ENCODE measurements around the gene FKBP10.

Gene FKBP10

DNA sequence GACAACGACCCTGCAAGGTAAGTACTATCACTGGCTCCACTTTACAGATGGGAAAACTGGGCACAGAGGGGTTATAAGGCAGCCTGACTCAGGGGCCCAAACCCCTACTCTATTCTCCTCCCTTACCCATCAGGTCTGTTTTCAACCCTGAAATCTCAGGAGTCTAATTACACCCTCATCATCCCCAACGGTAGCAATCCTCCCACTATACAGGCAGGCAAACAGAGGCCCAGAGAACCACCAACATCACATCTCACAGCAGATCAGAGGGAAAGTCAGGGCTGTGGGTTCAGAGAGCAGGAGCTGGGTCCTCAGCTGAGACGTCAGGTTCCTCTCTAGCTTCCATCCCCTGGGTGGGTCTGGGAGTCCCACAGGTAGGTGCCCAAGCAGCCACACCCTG is 42.8 kb upstream of the FKBP10 start:
- DNase-seq (ENCODE audit: extremely low read depth, low read depth), result no peak
- TF ChIP-seq, protein P1, sequence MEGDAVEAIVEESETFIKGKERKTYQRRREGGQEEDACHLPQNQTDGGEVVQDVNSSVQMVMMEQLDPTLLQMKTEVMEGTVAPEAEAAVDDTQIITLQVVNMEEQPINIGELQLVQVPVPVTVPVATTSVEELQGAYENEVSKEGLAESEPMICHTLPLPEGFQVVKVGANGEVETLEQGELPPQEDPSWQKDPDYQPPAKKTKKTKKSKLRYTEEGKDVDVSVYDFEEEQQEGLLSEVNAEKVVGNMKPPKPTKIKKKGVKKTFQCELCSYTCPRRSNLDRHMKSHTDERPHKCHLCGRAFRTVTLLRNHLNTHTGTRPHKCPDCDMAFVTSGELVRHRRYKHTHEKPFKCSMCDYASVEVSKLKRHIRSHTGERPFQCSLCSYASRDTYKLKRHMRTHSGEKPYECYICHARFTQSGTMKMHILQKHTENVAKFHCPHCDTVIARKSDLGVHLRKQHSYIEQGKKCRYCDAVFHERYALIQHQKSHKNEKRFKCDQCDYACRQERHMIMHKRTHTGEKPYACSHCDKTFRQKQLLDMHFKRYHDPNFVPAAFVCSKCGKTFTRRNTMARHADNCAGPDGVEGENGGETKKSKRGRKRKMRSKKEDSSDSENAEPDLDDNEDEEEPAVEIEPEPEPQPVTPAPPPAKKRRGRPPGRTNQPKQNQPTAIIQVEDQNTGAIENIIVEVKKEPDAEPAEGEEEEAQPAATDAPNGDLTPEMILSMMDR (IDR thresholded peaks at IDR 0.05; ENCODE audit: low read depth, low read length), result no peak

DNA sequence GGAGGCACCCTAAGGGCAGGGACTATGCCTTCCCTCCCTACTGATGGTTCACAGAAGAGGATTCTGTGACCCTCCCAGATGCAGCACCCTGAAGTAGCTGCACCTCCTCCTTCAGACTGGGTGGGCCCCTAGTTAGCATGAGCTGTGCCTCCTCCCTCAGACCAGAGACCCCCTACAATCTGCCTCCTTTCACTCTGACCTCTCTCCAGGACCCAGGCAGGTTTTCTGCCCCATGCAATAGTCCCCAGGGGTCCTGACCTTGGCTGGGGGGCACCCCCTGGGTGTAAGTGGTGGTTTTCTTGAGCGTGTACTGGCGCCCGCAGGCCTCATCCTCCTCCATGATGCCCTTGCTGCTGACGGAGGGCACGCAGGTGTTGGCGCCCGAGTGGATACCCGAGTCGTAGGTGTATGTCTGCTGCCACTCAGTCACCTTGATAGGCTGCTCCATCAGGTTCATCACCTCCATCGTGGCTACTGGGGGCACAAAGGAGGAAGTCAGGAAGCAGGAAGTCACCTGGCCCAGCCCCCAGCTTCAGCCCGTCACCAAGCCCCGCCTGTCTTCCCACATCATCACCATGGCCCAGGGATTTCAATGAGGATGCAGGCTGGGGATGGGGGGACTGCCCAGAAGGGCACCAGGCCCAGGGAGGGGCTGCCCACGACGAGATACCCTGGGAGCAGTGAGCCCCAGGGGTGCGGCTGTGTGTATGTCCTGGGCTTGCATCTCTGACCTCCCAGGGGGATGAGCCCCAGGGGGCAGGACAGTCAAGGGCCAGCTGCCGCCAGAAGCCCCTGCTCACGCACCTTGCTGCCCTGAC is 41.2 kb upstream of the FKBP10 start:
- no peak for DNase-seq (ENCODE audit: extremely low read depth, low read depth)

DNA sequence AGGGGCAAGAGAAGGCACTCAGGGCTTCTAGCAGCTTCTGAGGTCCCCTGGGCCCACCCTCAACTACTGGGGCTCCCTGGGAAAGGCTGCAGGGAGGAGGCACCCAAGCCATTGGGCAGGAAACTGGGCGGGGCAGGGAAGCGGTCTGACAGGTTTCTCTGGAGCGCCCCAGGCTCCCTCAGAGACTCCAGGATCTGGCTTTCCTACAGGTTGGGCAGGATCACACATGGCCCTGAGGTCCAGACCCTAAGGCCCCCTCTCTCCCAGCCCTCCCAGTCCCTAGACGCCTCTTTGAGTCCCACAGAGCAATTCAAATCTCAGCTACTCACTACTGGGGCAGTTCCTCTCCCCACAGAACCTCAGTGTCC is 40.6 kb upstream of the FKBP10 start:
- TF ChIP-seq, protein P1 (IDR thresholded peaks at IDR 0.05; ENCODE audit: low read depth, low read length), result no peak
- DNase-seq (ENCODE audit: extremely low read depth, low read depth), result no peak

More for the DNA sequence above, 41.2 kb upstream of the FKBP10 start:
- TF ChIP-seq, protein P1 (IDR thresholded peaks at IDR 0.05; ENCODE audit: low read depth, low read length), result no peak

DNA sequence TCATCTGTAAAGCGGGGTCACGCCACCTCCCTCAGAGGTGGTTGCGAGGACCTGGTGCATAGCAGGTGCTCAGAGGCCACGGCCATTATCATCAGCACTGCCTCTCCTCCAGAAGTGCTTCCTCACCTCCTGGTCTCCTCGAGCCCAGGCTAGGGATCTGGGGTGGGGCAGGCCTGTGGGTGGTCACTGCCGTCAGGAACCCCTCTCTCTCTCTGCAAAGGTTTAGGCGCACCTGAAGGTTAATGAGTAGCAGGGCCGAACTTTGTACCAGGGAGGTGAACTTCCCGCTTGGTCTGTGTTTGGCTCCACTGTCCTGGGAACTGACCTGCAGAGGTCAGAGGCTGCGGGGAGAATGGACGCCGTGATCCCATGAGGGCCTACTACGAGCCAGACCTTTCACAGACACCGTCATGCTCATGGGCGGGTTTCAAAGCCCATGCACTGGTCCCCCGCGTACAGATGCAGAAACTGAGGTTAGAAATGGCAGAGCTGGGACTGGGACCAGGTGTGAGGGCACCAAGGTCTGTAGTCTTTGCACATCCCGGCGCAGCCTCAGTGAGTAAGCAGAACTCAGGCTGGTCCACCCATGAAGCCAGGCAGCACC is 40.1 kb upstream of the FKBP10 start:
- no peak for DNase-seq (ENCODE audit: extremely low read depth, low read depth)
- TF ChIP-seq, protein P1 (IDR thresholded peaks at IDR 0.05; ENCODE audit: low read depth, low read length), result no peak

DNA sequence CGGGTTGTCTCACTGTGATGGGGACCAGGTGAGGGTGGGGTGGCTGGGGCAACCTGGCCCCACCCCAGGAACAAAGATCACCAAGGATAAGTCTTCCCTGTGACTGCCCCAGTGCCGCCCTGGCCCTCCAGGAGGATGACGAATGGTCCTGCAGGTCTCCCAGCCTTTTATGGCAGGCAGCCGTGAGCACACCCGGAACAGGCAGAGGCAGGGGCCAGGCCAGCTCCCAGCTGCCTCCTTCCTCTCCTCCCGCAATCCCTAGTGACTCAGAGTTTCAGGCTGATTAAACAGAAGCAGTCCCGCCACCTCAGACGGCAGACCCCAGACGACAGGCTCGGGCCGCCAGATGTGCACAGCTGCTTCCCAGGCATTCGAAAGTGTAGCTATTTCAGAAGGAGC is 39.6 kb upstream of the FKBP10 start:
- DNase-seq (ENCODE audit: extremely low read depth, low read depth), result no peak
- TF ChIP-seq, protein P1 (IDR thresholded peaks at IDR 0.05; ENCODE audit: low read depth, low read length), result no peak

DNA sequence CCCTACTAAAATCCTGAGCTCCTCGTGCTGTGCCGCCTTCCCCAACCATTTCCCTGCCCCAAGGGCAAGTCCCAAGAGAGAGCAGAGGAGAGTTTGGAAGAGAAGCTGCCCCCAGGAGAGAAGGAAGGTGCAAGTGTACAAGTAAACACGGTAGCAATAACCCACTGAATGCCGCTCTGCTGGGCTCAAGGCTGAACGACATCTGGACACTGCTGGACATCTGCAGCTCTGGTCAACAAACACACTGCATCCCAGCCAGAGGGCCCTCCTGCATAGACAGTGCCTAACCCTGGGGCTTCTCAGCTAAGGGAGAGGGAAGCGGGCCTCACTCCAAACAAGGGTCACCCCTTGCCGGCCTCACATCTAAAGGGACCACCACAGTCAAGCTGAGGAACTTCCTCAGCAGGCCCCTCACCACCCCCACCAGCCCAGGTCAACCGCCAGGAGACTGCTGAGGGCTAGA is 39.0 kb upstream of the FKBP10 start:
- TF ChIP-seq, protein P1 (IDR thresholded peaks at IDR 0.05; ENCODE audit: low read depth, low read length), result no peak
- no peak for DNase-seq (ENCODE audit: extremely low read depth, low read depth)

Data from AG09319 (cell line).